MCF 10A (cell line): ENCODE data around the gene TAS2R60. TPM values are rescaled to one million over a fixed set of nuclear protein-coding genes. Genes with fewer than 3 reads are reported as not detected.
"Not testable (repeated sequence)": the region's sequence is repeated elsewhere in the genome, so short reads cannot be mapped to it uniquely, and the experiment has no call there.

ENCODE experiments used
- BruUV-seq: library from RNA; stranded (reverse); fragments of 400-500 nt; replicated peaks from 2 replicates; lab custom pipeline; 2021; lab: Mats Ljungman, UMichigan
- CTCF ChIA-PET: fragments of 300-600 bp; sonication (Branson Sonifier 250); formaldehyde crosslinking; extraction: SDS; loops from one replicate; lab custom pipeline; 2021; ENCODE audit warnings: antibody characterized with exemption, inconsistent platforms; lab: Yijun Ruan, JAX
- POLR2A ChIA-PET: fragments of 300-600, 350-650 bp; sonication (Branson Sonifier 250); formaldehyde crosslinking; extraction: SDS; loops from one replicate; lab custom pipeline; 2020; ENCODE audit warnings: antibody characterized with exemption, inconsistent platforms; lab: Yijun Ruan, JAX
- DNase-seq: peaks from one replicate; pipeline ENCODE4 v3.0.0-alpha.2; 2018; ENCODE audit not compliant: unreplicated experiment
- H3K27ac Mint-ChIP-seq: one replicate; pipeline ENCODE4 v1.8.0; 2022; ENCODE audit warnings: mild to moderate bottlenecking, low read depth, mixed read lengths; ENCODE audit not compliant: unreplicated experiment
- H3K27me3 Mint-ChIP-seq: one replicate; pipeline ENCODE4 v1.8.0; 2022; ENCODE audit warnings: mixed read lengths; ENCODE audit not compliant: insufficient read depth, unreplicated experiment
- H3K36me3 Mint-ChIP-seq: one replicate; pipeline ENCODE4 v1.8.0; 2022; ENCODE audit warnings: mild to moderate bottlenecking, moderate library complexity, mixed read lengths; ENCODE audit not compliant: insufficient read depth, unreplicated experiment
- H3K4me1 Mint-ChIP-seq: one replicate; pipeline ENCODE4 v1.8.0; 2022; ENCODE audit warnings: mixed read lengths; ENCODE audit not compliant: insufficient read depth, unreplicated experiment
- H3K4me3 Mint-ChIP-seq: one replicate; pipeline ENCODE4 v1.8.0; 2022; ENCODE audit warnings: mild to moderate bottlenecking, moderate library complexity, mixed read lengths; ENCODE audit not compliant: unreplicated experiment
- H3K9me3 Mint-ChIP-seq: one replicate; pipeline ENCODE4 v1.8.0; 2022; ENCODE audit warnings: mixed read lengths; ENCODE audit not compliant: unreplicated experiment
- intact Hi-C: fragments of 100-400 bp; cut with micrococcal nuclease; formaldehyde crosslinking; loops from 2 replicates; pipeline ENCODE4 v1.14.1; 2022
- total RNA-seq: library from RNA; stranded (reverse); gene quantifications from 2 replicates; pipeline ENCODE4 v1.2.3, GENCODE V29; 2022
- TF ChIP-seq, protein P1 (sequence below): fragments of 200-600 bp; IDR thresholded peaks from one replicate; pipeline ENCODE4 v1.8.0; 2022; ENCODE audit warnings: antibody characterized with exemption, mild to moderate bottlenecking; ENCODE audit not compliant: unreplicated experiment

The TAS2R60 gene
- total RNA-seq, 1 experiment from 2014 or later: not detected

DNA sequence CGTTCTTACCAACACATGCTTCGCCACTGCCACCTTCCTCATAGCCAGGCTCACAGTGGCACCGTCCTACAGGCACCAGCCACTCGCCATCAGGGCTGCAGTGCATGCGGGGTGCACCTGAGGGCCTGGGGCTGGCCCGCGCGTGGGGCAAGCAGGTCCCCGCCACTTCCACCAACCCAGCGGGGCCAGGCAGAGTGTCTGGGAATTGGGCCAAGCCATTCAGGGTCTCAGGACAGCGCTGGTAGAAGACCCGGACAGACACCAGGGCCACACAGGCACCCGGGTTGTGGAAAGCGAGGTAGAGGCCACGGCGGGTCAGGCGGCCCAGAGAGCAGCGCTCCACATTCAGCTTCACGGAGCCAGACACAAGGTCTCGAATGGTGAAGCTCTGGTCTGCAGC lies 43.6 kb upstream of the TAS2R60 start:
- Mint-ChIP-seq H3K36me3 (no peaks in the 10 kb centered on the region), H3K27ac (no peak overlapping the region), H3K9me3 (no peaks in the 10 kb centered on the region), H3K4me1 (no peaks in the 10 kb centered on the region), H3K4me3 (no peak overlapping the region), H3K27me3 (no peaks in the 10 kb centered on the region)
- no TSS peak for BruUV-seq
- CTCF ChIA-PET: interaction anchor here (0.6 to 1.3 kb wide), 4 partner anchors 8 to 159 kb away, joined by 3 to 5 read pairs (median 4); no protein-coding TSS in a partner anchor
- TF ChIP-seq, protein P1, sequence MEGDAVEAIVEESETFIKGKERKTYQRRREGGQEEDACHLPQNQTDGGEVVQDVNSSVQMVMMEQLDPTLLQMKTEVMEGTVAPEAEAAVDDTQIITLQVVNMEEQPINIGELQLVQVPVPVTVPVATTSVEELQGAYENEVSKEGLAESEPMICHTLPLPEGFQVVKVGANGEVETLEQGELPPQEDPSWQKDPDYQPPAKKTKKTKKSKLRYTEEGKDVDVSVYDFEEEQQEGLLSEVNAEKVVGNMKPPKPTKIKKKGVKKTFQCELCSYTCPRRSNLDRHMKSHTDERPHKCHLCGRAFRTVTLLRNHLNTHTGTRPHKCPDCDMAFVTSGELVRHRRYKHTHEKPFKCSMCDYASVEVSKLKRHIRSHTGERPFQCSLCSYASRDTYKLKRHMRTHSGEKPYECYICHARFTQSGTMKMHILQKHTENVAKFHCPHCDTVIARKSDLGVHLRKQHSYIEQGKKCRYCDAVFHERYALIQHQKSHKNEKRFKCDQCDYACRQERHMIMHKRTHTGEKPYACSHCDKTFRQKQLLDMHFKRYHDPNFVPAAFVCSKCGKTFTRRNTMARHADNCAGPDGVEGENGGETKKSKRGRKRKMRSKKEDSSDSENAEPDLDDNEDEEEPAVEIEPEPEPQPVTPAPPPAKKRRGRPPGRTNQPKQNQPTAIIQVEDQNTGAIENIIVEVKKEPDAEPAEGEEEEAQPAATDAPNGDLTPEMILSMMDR: no peak
- no peak for DNase-seq
- POLR2A ChIA-PET: no interaction called here
- intact Hi-C loops: no loop called here

DNA sequence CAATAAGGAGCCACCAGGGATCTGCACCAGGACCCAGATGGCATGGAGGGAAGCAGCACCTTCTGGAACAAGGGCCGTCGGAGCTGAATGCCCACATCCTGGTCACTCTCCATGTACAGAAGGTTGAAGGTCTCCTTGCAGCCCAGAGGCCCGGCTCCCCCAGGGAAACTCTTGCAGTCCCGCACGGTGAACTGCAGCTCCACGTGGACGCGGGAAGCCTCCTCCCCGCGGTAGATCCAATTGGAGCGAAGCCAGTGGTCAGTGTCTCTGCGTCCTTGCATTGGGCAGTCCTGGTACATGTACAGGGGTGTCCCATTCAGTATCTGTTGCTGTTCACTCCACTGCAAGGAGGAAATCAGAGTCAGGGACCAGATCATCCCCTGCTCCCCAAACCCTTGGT lies 42.0 kb upstream of the TAS2R60 start:
- DNase-seq: no peak
- intact Hi-C loops: no loop called here
- Mint-ChIP-seq H3K27me3 (no peaks in the 10 kb centered on the region), H3K4me3 (no peak overlapping the region), H3K36me3 (no peaks in the 10 kb centered on the region), H3K9me3 (no peaks in the 10 kb centered on the region), H3K27ac (no peak overlapping the region), H3K4me1 (no peaks in the 10 kb centered on the region)
- TF ChIP-seq, protein P1: no peak
- ChIA-PET CTCF (interaction anchor here (0.6 to 11.0 kb wide), 5 partner anchors 17 to 161 kb away, joined by 3 to 84 read pairs (median 4); no protein-coding TSS in a partner anchor), POLR2A (interaction anchor here (0.6 to 1.1 kb wide), 2 partner anchors 11 to 140 kb away, joined by 3 to 4 read pairs; no protein-coding TSS in a partner anchor)
- BruUV-seq: no TSS peak

DNA sequence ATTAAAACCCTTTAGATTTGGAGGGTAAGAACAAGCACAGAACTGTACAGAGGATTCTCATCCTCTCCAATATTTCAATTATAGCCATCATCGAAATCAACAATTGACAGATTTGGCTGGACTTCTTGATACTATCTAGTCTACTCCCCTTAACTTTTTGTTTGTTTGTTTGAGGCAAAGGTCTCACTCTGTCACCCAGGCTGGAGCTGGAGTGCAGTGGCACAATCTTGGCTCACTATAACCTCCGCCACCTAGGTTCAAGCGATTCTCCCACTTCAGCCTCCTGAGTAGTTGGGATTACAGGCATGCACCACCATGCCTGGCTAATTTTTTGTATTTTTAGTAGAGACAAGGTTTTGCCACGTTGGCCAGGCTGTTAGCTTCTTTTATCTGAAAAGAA lies 41.0 kb upstream of the TAS2R60 start:
- H3K36me3 Mint-ChIP-seq, BruUV-seq, intact Hi-C loops, H3K9me3 Mint-ChIP-seq, H3K4me1 Mint-ChIP-seq, H3K4me3 Mint-ChIP-seq, H3K27me3 Mint-ChIP-seq, DNase-seq, H3K27ac Mint-ChIP-seq: not testable (repeated sequence)
- POLR2A ChIA-PET: interaction anchor here (0.7 to 1.4 kb wide), 3 partner anchors 9 to 48 kb away, joined by 3 to 5 read pairs (median 4); no protein-coding TSS in a partner anchor
- CTCF ChIA-PET: interaction anchor here (0.6 to 11.0 kb wide), 6 partner anchors 18 to 883 kb away, joined by 3 to 84 read pairs (median 4); no protein-coding TSS in a partner anchor

DNA sequence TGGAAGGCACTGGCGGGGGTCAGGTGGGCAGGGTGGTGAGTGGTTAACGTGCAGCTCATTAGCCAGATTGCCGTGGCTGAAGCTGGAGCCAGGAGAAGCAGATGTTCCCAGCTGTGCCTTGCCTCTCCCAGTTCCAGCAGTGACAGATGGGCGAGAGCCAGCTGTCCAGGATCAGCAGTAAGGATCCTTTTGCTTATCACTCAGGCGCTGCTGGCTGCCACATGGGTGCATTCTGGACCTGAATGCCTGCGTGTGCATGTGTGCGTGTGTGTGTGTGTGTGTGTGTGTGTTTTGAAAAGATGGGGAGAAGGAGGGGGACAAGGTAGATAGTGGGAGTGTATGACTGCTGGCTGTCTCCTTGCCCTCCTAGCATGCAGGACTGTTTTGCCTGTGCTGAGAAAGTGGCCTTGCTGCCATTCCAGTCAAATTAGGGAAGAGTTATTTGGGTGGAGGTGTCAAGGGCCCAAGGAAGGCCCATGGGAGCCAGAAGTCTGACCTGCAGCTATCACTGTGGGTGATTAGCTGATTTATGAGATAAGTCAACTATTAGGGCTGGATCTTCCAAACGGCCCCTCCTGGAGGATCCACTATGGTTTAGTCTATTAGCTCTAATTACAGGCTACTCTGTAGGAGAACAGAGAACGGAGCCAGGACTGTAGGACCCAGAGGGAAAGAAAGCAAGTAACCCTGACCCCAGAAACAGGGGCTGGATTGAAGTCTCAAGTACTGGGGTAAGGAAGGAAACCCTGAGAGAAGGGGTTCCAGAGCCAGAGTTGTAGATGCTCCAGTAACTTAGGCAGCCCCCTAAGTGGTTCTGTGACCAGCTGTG lies 37.9 kb upstream of the TAS2R60 start:
- ChIA-PET POLR2A (interaction anchor here (0.8 to 1.0 kb wide), 2 partner anchors 23 to 142 kb away, joined by 3 to 4 read pairs; partner anchors contain the start of gene GSTK1), CTCF (interaction anchor here (0.6 to 11.0 kb wide), 14 partner anchors 8 to 1035 kb away, joined by 3 to 84 read pairs (median 3); no protein-coding TSS in a partner anchor)
- H3K27ac Mint-ChIP-seq: no peak overlapping the region
- no TSS peak for BruUV-seq
- no peaks in the 10 kb centered on the region for H3K27me3 Mint-ChIP-seq
- TF ChIP-seq, protein P1: no peak
- no peaks in the 10 kb centered on the region for H3K9me3 Mint-ChIP-seq
- peaks cover 13% of the 10 kb centered on the region for H3K4me1 Mint-ChIP-seq
- no peaks in the 10 kb centered on the region for H3K36me3 Mint-ChIP-seq
- H3K4me3 Mint-ChIP-seq: no peak overlapping the region
- DNase-seq: no peak
- intact Hi-C loops: no loop called here
